Lower leg skin (tissue), 4 donors: ENCODE data around the gene RNF144A. TPM values are rescaled to one million over a fixed set of nuclear protein-coding genes. Genes with fewer than 3 reads are reported as not detected.

ENCODE experiments used
- DNase-seq, 2 donors: peaks; one replicate each; pipeline ENCODE4 v3.0.0-alpha.2; 2019; ENCODE audit warnings: low spot score in 2 of 2
- H3K4me3 ChIP-seq: fragments of 200-600 bp; sonication (generic); 2 replicates; pipeline ENCODE4 v1.5.1; 2017; ENCODE audit warnings: mild to moderate bottlenecking, low read depth; ENCODE audit not compliant: poor library complexity, severe bottlenecking
- POLR2A ChIP-seq, 2 donors: fragments of 450-650 bp; IDR thresholded peaks; one replicate each; pipeline ENCODE4 v1.6.1; 2016 to 2017; ENCODE audit warnings: antibody characterized with exemption in 2 of 2, mild to moderate bottlenecking in 1 of 2, moderate library complexity in 1 of 2
- WGBS, 2 donors: methylation state at CpG; one replicate each; pipeline ENCODE4 v1.1.5; 2018; 5-methylcytosine and 5-hydroxymethylcytosine counted together
- intact Hi-C: fragments of 100-400 bp; cut with DNase I; formaldehyde crosslinking; loops from one replicate; pipeline ENCODE4 v1.15.0; 2023; ENCODE audit warnings: low total_unique reads
- total RNA-seq, 4 donors: library from RNA; depleted of rRNA; stranded (reverse); fragments of >200 nt; gene quantifications; one replicate each; pipeline ENCODE4 v1.1.0, GENCODE V29; 2016
- TF ChIP-seq, protein P1 (sequence below), 3 donors: fragments of 450-650 bp; IDR thresholded peaks; one replicate each; pipeline ENCODE4 v1.5.1; 2016; ENCODE audit warnings: antibody characterized with exemption in 3 of 3, mild to moderate bottlenecking in 3 of 3, moderate library complexity in 2 of 3

Gene RNF144A
- total RNA-seq, 4 donors from 2014 or later, result 5.2 to 10.9 (median 7.6) TPM

DNA sequence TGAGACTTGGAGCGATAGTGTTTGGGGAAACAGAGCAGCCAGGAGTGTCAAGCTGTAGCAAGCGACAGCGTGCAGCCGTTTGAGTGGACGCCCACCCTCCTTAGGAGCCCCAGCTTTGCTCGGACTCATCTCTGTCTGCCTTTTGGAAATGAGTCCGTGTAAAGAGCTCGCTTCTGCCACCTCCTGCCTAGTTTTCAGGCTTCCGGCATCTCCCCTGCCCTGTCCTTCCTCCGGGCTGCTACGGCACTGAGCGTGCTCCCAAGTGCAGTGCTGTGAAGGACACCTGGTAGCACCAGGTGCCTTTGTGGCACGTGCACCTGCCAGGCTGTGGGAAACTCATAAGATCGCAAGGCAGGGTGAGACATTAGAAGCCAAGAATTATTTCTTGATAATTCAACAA lies 117.1 kb downstream of the RNF144A start:
- 54 to 84% methylated on average over 14 of the region's 14 CpGs for WGBS, 2 donors
- intact Hi-C loops, result no loop called here
- no peak for DNase-seq

DNA sequence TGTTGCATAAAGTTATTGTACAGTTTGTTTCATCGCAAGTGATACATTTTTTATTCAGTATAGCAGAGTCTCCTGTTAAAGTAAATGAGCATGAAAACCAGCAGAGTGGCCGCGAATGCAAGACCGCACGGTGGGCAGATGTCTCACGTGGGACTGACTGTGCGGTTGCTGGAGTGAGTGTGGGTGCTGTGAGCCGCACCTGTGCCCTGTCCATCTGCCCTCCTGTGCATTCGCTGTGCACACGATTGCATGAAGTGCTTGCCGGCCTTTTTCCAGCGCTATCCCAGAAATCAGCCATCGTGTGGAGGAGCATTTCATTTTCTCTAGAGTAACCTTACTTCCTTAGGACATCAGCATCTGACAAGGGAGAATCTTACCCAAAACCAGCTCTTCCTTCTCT lies 118.7 kb downstream of the RNF144A start:
- H3K4me3 ChIP-seq, result no peak overlapping the region
- 95 to 96% methylated on average over 13 of the region's 13 CpGs for WGBS, 2 donors
- no peak for DNase-seq
- intact Hi-C loops, result no loop called here
- TF ChIP-seq, protein P1, sequence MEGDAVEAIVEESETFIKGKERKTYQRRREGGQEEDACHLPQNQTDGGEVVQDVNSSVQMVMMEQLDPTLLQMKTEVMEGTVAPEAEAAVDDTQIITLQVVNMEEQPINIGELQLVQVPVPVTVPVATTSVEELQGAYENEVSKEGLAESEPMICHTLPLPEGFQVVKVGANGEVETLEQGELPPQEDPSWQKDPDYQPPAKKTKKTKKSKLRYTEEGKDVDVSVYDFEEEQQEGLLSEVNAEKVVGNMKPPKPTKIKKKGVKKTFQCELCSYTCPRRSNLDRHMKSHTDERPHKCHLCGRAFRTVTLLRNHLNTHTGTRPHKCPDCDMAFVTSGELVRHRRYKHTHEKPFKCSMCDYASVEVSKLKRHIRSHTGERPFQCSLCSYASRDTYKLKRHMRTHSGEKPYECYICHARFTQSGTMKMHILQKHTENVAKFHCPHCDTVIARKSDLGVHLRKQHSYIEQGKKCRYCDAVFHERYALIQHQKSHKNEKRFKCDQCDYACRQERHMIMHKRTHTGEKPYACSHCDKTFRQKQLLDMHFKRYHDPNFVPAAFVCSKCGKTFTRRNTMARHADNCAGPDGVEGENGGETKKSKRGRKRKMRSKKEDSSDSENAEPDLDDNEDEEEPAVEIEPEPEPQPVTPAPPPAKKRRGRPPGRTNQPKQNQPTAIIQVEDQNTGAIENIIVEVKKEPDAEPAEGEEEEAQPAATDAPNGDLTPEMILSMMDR (IDR thresholded peaks at IDR 0.05), result no peak
- no peak for TF ChIP-seq POLR2A (IDR thresholded peaks at IDR 0.05)

More for the DNA sequence above, 117.1 kb downstream of the RNF144A start:
- TF ChIP-seq POLR2A (IDR thresholded peaks at IDR 0.05), result no peak
- TF ChIP-seq, protein P1 (IDR thresholded peaks at IDR 0.05), result no peak
- no peak overlapping the region for H3K4me3 ChIP-seq

DNA sequence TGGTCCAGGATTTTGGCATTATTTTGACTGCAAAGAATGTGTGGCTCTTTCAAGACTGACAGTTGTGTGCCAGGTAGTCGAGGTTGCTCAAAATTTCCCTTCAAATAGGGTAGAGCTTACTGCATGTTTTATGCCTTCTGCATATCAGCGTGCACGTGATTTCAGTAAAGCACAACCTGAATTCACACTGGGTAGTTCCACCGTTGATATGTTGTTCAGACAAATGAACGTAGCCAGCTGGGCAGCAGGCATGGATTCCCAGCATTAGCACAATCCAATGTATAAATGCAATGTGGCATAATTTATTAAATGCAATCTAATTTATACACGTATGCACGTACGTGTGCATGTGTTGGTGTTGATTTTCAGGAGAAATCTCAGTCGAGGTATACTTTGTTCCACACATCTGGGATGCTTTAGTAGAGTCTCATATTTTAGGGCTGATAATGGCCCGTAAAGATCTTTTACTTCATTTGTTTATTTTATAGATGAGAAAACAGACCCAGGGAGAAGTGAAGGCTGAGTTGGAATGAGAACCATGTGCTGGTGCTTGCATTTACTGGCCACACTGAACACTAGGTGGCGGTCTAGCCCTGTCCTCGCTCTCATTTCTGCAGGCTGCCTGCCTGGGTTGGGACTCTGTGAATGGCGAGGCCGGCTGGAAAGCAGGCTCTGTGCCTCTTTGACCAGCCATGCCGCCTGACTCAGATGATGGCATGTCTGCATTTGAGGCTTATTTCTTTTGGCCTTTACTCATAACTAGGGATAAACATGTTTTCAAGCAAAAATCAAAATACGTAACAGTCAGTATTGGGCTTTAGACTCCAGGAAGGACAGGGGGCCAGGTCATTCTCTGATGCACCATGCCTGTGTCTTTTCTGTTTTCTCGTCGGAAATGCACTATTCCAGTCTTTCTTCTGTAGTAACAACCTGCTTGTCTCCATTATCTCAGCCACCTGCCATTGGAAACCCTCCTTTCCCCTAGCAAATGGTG lies 120.4 kb downstream of the RNF144A start:
- intact Hi-C loops, result no loop called here
- no peak for DNase-seq
- TF ChIP-seq, protein P1 (IDR thresholded peaks at IDR 0.05), result no peak
- TF ChIP-seq POLR2A (IDR thresholded peaks at IDR 0.05), result no peak
- WGBS, 2 donors, result 65 to 70% methylated on average over 18 of the region's 18 CpGs
- no peak overlapping the region for H3K4me3 ChIP-seq

DNA sequence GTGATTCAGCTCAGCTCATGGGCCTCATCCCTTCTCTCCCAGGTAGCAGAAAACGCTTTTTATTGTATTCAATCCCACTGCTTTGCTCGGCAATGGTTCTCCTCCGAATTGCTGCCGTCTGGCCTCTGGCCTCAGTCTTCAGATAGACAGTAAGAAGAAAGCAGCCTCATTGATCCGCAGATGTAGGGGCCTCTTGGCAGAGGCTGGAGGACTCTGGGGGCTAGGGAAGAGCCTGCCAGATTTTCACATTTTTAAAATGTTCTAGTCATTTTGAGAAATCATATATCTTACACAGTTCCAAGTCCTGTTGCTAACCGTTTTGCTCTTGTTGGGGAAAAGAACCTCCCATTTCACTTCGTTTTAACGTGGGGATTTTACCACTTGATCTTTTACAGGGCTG lies 123.3 kb downstream of the RNF144A start:
- no peak for TF ChIP-seq POLR2A (IDR thresholded peaks at IDR 0.05)
- TF ChIP-seq, protein P1 (IDR thresholded peaks at IDR 0.05), result no peak
- no peak overlapping the region for H3K4me3 ChIP-seq
- WGBS, 2 donors, result 85 to 86% methylated on average over 8 of the region's 8 CpGs
- DNase-seq, result no peak
- intact Hi-C loops, result loop anchor here (5.0 kb wide), 1 partner anchor 143 kb away; no protein-coding TSS in a partner anchor

DNA sequence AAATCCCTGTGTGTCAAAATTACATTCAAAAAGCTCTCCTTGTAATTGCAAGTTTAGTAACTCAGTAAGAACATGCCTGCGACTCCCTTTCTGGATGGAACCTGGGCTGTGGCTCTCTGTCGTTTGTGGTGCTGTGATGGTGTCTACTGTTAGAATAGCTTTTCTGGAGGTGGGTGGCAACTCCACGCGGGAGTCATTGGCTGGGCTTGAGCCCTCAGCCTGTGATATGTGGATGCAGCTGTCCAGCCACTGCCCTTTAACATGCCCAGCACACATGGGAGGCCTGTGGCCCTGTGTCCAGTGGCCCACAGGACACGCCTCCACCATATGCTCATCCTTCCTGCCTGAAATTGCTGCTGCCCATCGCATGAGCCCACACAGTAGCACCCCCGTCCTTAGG lies 124.2 kb downstream of the RNF144A start:
- DNase-seq, result no peak
- 90 to 93% methylated on average over 7 of the region's 7 CpGs for WGBS, 2 donors
- TF ChIP-seq POLR2A (IDR thresholded peaks at IDR 0.05), result no peak
- TF ChIP-seq, protein P1 (IDR thresholded peaks at IDR 0.05), result no peak
- H3K4me3 ChIP-seq, result no peak overlapping the region
- intact Hi-C loops, result loop anchor here (5.0 kb wide), 1 partner anchor 144 kb away; no protein-coding TSS in a partner anchor
